Right cardiac atrium (tissue), 5 donors: ENCODE data around the gene DNMT3A. TPM values are rescaled to one million over a fixed set of nuclear protein-coding genes. Genes with fewer than 3 reads are reported as not detected.

Source experiments
- ATAC-seq, 2 donors: fragments of 200-7000 bp; cut with Tn5 transposase; one replicate each; pipeline versions ENCODE4 v1.8.0 to v1.9.1; 2020; ENCODE audit warnings: moderate library complexity in 2 of 2, mild to moderate bottlenecking in 1 of 2
- DNase-seq, 3 donors: peaks; one replicate each; pipeline ENCODE4 v3.0.0-alpha.2; 2020
- H3K27ac ChIP-seq: one replicate; pipeline ENCODE4 v1.5.1; 2013; ENCODE audit warnings: mild to moderate bottlenecking, low read length, control low read depth, moderate library complexity
- H3K27me3 ChIP-seq: one replicate; pipeline ENCODE4 v1.6.1; 2013; ENCODE audit not compliant: control insufficient read depth, insufficient read depth
- H3K4me1 ChIP-seq: one replicate; pipeline ENCODE4 v1.6.1; 2013; ENCODE audit warnings: low read length; ENCODE audit not compliant: control insufficient read depth, insufficient read depth
- H3K4me3 ChIP-seq: one replicate; pipeline ENCODE4 v1.5.1; 2013; ENCODE audit warnings: low read length, control low read depth
- H3K9me3 ChIP-seq: one replicate; pipeline ENCODE4 v1.6.1; 2013; ENCODE audit warnings: low read length; ENCODE audit not compliant: control insufficient read depth
- WGBS: extraction: QIAGEN DNeasy Blood & Tissue Kit; methylation state at CpG from one replicate; pipeline ENCODE4 v1.1.7; 2013; 5-methylcytosine and 5-hydroxymethylcytosine counted together
- intact Hi-C, 4 donors: fragments of 100-400 bp; cut with DNase I; formaldehyde crosslinking; loops; one replicate each; pipeline versions ENCODE4 v1.11.0 to v1.14.0; 2022 to 2023
- polyA plus RNA-seq: library from polyadenylated mRNA; stranded (reverse); fragments of 200-250 nt; gene quantifications from one replicate; pipeline ENCODE4 v1.2.3, GENCODE V29; 2013
- total RNA-seq, 4 donors: library from RNA; stranded (reverse); fragmentation: NEBNext Ultra II Directional; extraction: Animal tissue kit (Norgen Biotek cat#: 25700); gene quantifications; one replicate each; pipeline ENCODE4 v1.2.1, GENCODE V29; 2021
- donor health status: healthy with polysubstance abuse.
- donor health status: DM: no; HTN: yes; CAD: no.
- donor health status: DM: no; HTN: no; CAD: no.
- donor health status: DM: no; HTN: yes; CAD: no; lungs with severe emphysema.
- donor health status: DM: yes; HTN: yes; CAD: no.

Gene DNMT3A
- total and polyA plus RNA-seq, 5 donors: 9.9 to 22.9 (median 20.2) TPM

DNA sequence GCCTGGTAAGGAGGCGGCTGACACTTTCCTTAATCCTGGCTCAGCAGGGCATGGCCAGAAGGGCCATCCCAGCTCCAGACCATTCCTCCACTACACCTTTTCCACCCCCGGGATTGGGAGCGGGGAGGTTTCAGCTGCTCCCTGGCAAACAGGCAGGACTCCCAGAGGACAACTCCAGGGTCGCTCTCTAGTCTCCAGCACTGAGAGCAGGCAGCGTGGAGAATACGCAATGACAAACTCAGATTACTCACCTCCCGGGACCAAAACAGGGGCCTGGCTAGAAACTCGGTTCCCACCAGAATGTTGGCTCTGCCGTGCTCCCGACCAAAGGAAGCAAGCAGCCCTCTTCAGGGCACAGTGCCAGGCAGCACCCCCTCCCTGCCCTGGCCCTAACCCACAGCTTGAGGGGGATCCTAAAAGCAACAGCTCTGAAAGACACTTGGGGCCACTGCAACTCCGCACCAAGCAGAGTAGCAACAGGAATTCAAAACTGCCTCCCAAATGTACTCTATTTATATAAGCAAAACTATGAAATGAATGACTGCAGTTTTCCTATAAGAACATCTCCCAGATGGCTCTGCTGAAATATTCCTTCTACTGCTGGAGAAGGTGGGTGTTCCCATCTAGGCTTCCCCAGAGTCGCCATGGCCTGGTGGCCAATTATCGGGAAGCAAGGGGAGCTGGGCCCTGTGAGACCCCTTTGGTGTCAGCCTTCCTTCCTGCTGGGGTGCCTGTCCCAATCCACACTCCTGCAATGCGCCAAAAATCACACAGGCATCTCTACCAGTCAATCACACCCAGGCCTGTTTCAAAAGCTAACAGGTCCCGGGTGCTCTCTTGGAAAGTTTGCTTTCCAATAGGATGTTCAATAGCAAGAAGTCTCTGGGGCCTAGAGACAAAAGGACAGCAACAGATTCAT lies 112.2 kb downstream of the DNMT3A start:
- no peaks in the 10 kb centered on the region for H3K9me3 ChIP-seq
- H3K27me3 ChIP-seq: no peaks in the 10 kb centered on the region
- intact Hi-C loops: no loop called here
- 45% methylated on average over 15 of the region's 15 CpGs for WGBS
- DNase-seq: peak; percentile 36 to 74 (median 68)
- H3K4me1 ChIP-seq: peaks cover 3% of the 10 kb centered on the region
- no peak overlapping the region for H3K4me3 ChIP-seq
- H3K27ac ChIP-seq: peak overlapping the region; percentile 18
- peak; percentile 51 to 56 for ATAC-seq

DNA sequence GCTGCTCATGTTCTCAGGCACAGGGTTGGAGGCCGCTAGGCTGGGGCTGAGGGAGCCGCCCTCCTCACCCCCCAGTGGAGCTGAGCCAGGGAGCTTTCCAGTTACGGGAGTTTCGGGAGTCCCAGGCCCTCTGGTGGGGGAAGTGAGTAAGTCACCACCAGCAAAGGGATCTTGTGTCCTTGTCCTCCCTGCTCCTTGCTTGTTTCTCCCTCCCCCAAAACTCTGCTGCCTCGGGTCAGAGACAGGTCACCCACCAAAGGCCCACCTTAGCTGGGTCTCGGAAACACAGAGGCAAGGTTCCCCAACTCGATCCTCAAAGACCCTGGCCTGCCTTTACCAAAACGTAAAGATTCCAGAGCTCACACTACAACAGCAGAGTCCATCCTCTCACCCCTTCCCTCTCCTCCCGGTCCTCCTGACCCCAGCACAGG lies 112.9 kb downstream of the DNMT3A start:
- peak; percentile 86 to 91 (median 87) for DNase-seq
- ATAC-seq: peak; percentile 87 to 89
- intact Hi-C loops: no loop called here
- Histone ChIP-seq H3K27me3 (no peaks in the 10 kb centered on the region), H3K4me3 (no peak overlapping the region), H3K9me3 (no peaks in the 10 kb centered on the region), H3K4me1 (peaks cover 3% of the 10 kb centered on the region), H3K27ac (peak overlapping the region; percentile 18)
- WGBS: 13% methylated on average over 9 of the region's 9 CpGs

DNA sequence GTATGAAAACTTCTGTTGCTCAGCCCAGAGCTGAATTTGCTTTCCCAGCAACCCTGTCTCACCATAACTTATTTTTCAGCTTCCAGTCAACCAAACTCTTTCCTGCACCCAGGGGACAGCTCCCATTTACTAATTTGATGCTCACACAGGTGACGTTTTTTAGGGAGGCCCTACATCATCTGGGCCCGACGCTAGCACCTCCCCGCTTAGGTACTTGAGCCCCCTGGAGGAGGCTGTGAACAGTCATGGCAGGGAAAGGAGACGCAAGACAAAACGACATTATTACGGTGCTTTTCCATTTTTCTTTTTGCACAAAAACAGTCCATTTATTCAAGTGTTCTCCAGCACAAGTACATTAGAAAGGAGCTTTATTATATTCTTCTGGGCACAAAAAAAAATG lies 114.1 kb downstream of the DNMT3A start:
- DNase-seq: no peak
- 82% methylated on average over 7 of the region's 7 CpGs for WGBS

DNA sequence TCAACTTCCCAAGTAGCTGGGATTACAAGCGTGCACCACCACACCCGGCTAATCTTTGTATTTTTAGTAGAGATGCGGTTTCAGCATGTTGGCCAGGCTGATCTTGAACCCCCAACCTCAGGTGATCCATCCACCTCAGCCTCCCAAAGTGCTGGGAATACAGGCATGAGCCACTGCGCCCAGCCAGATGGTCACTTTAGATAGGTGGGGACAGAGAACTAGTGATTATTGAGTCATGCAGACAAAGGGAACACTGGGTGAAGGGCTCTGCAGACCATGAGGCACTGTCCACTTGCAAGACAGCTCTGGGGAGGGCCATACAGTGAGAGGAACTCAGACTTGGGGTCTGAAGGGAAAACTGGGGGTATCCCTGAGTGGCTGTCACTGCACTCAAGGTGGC lies 114.9 kb downstream of the DNMT3A start:
- Histone ChIP-seq H3K9me3 (no peaks in the 10 kb centered on the region), H3K4me3 (no peak overlapping the region), H3K27ac (no peak overlapping the region), H3K4me1 (peaks cover 3% of the 10 kb centered on the region), H3K27me3 (no peaks in the 10 kb centered on the region)
- intact Hi-C loops: no loop called here
- DNase-seq (no peak), ATAC-seq (no peak)
- over 99% methylated on average over 4 of the region's 4 CpGs for WGBS

More for the DNA sequence above, 114.1 kb downstream of the DNMT3A start:
- intact Hi-C loops: no loop called here
- Histone ChIP-seq H3K27ac (no peak overlapping the region), H3K9me3 (no peaks in the 10 kb centered on the region), H3K4me1 (peaks cover 3% of the 10 kb centered on the region), H3K27me3 (no peaks in the 10 kb centered on the region), H3K4me3 (no peak overlapping the region)
- no peak for ATAC-seq

DNA sequence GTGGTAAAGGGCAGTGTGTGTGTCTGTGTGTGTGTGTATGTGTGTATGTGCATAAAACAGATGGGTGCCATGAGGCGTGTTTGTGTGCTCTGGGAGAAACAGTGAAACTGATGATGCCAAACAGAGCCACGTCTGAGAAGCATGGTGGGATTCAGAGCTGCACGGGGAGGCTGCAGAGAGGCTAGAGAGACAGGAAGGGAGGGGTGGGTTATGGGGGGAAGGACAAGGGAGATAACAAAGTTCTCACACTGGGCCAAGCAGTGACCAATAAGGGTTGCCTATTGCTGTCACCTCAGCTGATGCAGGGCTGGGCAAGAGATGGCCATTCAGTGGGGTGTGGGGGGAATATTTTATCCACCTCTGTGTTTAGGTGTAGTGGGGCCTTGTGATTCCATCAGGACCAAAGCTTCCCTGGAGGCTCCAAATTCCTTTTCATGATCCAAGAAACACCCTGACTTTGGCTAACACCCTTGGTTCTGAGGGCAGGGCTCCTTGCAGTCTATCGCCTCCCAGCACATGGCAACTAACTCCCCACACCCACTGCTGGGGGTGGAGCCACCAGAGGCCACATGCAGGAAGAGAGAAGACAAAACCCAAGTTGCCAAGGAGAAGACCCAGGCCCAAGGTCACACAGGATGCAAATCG lies 119.1 kb downstream of the DNMT3A start:
- Histone ChIP-seq H3K4me1 (no peaks in the 10 kb centered on the region), H3K9me3 (no peaks in the 10 kb centered on the region), H3K27me3 (no peaks in the 10 kb centered on the region), H3K27ac (no peak overlapping the region), H3K4me3 (no peak overlapping the region)
- 60% methylated on average over 5 of the region's 5 CpGs for WGBS
- ATAC-seq (no peak), DNase-seq (no peak)
- intact Hi-C loops: no loop called here

DNA sequence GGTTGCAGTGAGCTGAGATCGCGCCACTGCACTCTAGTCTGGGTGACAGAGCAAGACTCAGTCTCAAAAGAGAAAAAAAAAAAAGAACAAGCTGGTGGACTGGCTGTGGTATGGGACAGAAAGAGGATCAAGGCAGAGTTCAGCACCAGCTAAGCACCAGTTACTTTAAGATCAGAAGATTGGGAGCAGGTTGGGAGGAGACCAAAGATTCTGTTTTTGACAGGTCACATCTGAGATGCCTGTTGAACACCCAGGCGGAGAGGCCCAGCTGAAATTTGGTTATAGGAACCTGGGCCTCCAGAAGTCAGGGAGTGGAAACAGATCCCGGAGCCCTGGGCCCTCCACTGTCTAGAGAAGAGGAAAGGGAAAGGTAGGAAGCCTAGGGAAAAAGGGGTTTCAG lies 120.1 kb downstream of the DNMT3A start:
- no peaks in the 10 kb centered on the region for H3K4me1 ChIP-seq
- H3K4me3 ChIP-seq: no peak overlapping the region
- no peaks in the 10 kb centered on the region for H3K9me3 ChIP-seq
- no peak for DNase-seq
- WGBS: 94% methylated on average over 4 of the region's 4 CpGs
- no peak for ATAC-seq
- H3K27ac ChIP-seq: no peak overlapping the region
- no peaks in the 10 kb centered on the region for H3K27me3 ChIP-seq
- intact Hi-C loops: no loop called here

DNA sequence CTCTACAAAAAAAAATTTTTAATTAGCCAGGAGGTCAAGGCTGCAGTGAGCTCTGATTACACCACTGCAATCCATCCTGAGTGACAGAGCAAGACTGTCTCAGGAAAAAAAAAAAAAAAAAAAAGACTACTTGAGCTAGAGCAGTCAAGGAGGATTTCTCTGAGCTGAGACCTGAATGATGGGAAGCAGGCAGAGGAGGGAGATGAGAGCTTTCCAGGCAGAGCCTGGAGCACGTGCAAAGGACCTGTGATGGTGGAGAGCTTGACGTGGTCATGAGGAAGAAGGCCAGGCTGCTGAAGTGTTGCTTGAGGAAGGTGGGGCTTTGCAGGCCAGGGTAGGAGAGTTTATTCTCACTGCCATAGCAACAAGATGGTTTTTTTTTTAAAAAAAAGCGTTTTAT lies 121.4 kb downstream of the DNMT3A start:
- ATAC-seq: no peak
- Histone ChIP-seq H3K4me3 (no peak overlapping the region), H3K9me3 (no peaks in the 10 kb centered on the region), H3K4me1 (no peaks in the 10 kb centered on the region), H3K27ac (no peak overlapping the region), H3K27me3 (no peaks in the 10 kb centered on the region)
- 93% methylated on average over 3 of the region's 3 CpGs for WGBS
- intact Hi-C loops: no loop called here
- no peak for DNase-seq

DNA sequence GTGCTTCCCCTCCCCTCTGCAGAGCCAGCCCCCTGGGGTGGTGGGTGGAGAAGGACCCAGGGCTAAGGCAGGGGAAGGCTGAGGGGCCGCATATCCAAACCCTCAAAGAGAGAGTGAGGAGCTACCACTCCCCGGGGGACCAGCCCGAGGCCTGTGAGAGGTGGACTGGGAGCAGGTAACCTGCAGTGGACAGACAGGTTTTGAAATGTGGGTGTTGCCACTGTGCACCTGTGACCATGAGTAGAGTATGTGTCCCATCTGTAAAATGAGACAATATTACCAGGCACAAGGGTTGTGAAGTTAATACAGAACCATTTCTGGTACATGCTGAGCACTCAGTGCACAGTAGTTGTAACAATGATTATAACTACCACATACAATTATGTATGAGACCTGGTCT lies 122.1 kb downstream of the DNMT3A start:
- intact Hi-C loops: no loop called here
- H3K27me3 ChIP-seq: no peaks in the 10 kb centered on the region
- H3K4me3 ChIP-seq: no peak overlapping the region
- H3K27ac ChIP-seq: no peak overlapping the region
- WGBS: 92% methylated on average over 3 of the region's 3 CpGs
- no peaks in the 10 kb centered on the region for H3K4me1 ChIP-seq
- no peak for ATAC-seq
- H3K9me3 ChIP-seq: no peaks in the 10 kb centered on the region
- no peak for DNase-seq

DNA sequence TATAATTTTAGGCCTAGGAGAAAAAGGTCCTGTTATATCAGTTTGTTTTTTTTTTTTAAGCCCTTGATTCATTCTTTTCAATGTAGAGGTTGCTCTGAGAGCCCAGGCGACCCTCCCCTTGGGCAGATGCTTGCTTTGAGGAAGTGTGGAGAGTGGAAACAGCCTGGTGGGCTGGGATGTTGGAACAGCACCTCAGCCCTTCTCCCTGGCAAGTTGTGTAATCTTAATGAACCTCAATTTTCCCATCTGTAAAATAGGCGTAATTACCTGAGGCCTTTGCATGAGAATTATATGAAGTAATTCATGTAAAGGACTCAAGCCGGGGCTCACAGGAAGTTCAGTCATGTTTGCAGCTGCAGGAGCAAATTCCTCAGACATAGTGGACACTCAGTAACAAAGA lies 123.6 kb downstream of the DNMT3A start:
- H3K27ac ChIP-seq: no peak overlapping the region
- H3K9me3 ChIP-seq: no peaks in the 10 kb centered on the region
- no peaks in the 10 kb centered on the region for H3K27me3 ChIP-seq
- no peak overlapping the region for H3K4me3 ChIP-seq
- no peak for DNase-seq
- H3K4me1 ChIP-seq: no peaks in the 10 kb centered on the region
- ATAC-seq: no peak
- intact Hi-C loops: no loop called here
- WGBS: 91% methylated on average over 3 of the region's 3 CpGs

DNA sequence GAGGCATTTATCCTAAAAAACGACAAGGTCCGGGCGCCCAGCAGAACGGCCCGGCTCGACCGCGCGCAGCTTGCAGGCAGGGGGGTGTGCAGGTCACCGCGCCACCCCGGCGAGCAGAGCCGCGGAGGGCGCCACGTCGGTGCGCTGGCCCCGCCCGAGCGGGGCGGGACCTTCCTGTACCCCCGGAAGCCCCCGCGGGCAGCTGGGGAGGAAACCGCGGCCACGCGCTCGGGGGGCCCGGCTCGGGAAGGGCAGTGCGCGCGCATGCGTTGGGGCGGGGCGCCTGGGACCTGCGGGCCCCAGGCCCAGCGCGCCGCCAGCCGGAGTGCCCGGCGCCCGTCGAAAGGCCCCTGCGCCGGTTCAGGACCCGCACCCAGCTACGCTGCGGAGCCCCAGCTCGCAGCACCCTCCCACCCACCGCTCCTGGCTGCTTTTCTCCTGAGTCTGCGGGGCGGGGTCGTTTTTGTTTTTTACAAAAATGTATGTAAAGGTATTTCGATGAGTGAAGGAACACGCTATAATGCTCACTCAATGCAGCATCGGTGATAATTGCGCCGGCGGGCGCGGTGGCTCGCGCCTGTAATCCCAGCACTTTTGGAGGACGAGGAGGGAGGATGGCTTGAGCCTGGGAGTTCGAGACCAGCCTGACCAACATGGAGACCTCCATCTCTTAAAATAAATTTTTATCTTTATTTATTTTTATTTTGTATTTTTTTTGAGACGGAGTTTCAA lies 125.6 kb downstream of the DNMT3A start:
- ATAC-seq (peak; percentile 95), DNase-seq (peak; percentile 90 to 95 (median 94))
- 3% methylated on average over 71 of the region's 71 CpGs for WGBS
- intact Hi-C loops: no loop called here
- no peaks in the 10 kb centered on the region for H3K4me1 ChIP-seq
- no peaks in the 10 kb centered on the region for H3K9me3 ChIP-seq
- H3K27ac ChIP-seq: peak overlapping the region; percentile 68
- H3K4me3 ChIP-seq: peak overlapping the region; percentile 88
- no peaks in the 10 kb centered on the region for H3K27me3 ChIP-seq

DNA sequence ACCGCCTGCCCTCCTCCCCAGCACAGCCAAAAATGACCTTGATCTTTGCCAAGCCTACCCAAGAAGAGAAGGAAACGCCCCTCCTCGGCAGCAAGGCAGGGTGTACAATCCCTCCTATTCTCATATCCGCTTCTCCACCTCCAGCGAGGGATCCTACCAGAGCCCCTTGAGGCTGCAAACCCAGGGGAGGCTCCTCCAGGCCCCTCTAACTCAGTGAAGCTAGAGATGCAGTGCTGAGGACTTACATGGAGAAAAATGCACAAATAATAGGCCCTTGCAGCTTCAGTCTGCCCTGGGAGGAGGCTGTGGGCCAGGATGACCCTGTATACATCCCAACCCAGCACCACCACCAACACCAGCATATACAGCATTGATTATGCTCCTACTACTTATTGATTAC lies 126.5 kb downstream of the DNMT3A start:
- WGBS: 66% methylated on average over 5 of the region's 5 CpGs
- intact Hi-C loops: no loop called here
- no peak for DNase-seq
- Histone ChIP-seq H3K4me3 (no peak overlapping the region), H3K27ac (peak overlapping the region; percentile 0), H3K9me3 (no peaks in the 10 kb centered on the region), H3K4me1 (no peaks in the 10 kb centered on the region), H3K27me3 (no peaks in the 10 kb centered on the region)
- ATAC-seq: peak; percentile 8 to 12
